B cell (primary cell): ENCODE results near the gene ABCF1. TPM values are rescaled to one million over a fixed set of nuclear protein-coding genes. Genes with fewer than 3 reads are reported as not detected.

Source experiments
- ATAC-seq: fragments of 200-7000 bp; cut with Tn5 transposase; one replicate; pipeline ENCODE4 v1.10.0; 2021; ENCODE audit warnings: low read depth, mild to moderate bottlenecking, moderate number of reproducible peaks, moderate library complexity
- CTCF ChIA-PET: fragments of 350-600 bp; sonication (Branson Sonifier 250); formaldehyde crosslinking; loops from one replicate; lab custom pipeline; 2021; ENCODE audit warnings: antibody characterized with exemption, inconsistent platforms; lab: Charles Lee
- POLR2A ChIA-PET: fragments of 350-600 bp; sonication (Branson Sonifier 250); formaldehyde crosslinking; loops from one replicate; lab custom pipeline; 2021; ENCODE audit warnings: antibody characterized with exemption; lab: Charles Lee
- DNase-seq: peaks from one replicate; pipeline ENCODE4 v3.0.0; 2013
- H2AFZ ChIP-seq: 2 replicates; pipeline ENCODE4 v1.6.1; 2012; ENCODE audit warnings: mild to moderate bottlenecking, low read depth, low read length; ENCODE audit not compliant: insufficient read depth, poor library complexity, severe bottlenecking
- H3K27ac ChIP-seq, 2 donors: 1 replicate in 1 of 2; 2 replicates in 1 of 2; pipeline ENCODE4 v1.5.1; 2012 to 2013; ENCODE audit warnings: low read length in 2 of 2, mild to moderate bottlenecking in 2 of 2, moderate library complexity in 1 of 2
- H3K27me3 ChIP-seq, 4 experiments: fragments of 200-600 bp in 1 of 4; sonication (generic) in 1 of 4; replicated peaks in 1 of 4; 1 replicate in 2 of 4; 2 replicates in 2 of 4; pipeline versions ENCODE4 v1.6.1 to v1.7.0; 2013 to 2016; ENCODE audit warnings: low read length in 3 of 4, mild to moderate bottlenecking in 2 of 4, mixed read lengths in 1 of 4, moderate library complexity in 1 of 4; ENCODE audit not compliant: insufficient read depth in 4 of 4, control insufficient read depth in 3 of 4; ENCODE audit errors: control extremely low read depth in 1 of 4
- H3K36me3 ChIP-seq, 2 experiments: replicated peaks in 1 of 2; 1 replicate in 1 of 2; 2 replicates in 1 of 2; pipeline versions ENCODE4 v1.6.1 to v1.7.1; 2013; ENCODE audit warnings: low read length in 1 of 2; ENCODE audit not compliant: insufficient read depth in 2 of 2, control insufficient read depth in 1 of 2; ENCODE audit errors: control extremely low read depth in 1 of 2, extremely low read depth in 1 of 2
- H3K4me1 ChIP-seq, 2 donors: fragments of 200-600 bp in 1 of 2; sonication (generic) in 1 of 2; 1 replicate in 1 of 2; 2 replicates in 1 of 2; pipeline versions ENCODE4 v1.5.1 to v1.6.1; 2013 to 2017; ENCODE audit warnings: low read length in 2 of 2; ENCODE audit not compliant: control insufficient read depth in 2 of 2, insufficient read depth in 2 of 2
- H3K4me2 ChIP-seq: replicated peaks from 2 replicates; pipeline ENCODE3; 2012; ENCODE audit warnings: mild to moderate bottlenecking, low read depth, low read length; ENCODE audit not compliant: poor library complexity, severe bottlenecking
- H3K4me3 ChIP-seq, 5 experiments: fragments of 200-600 bp in 1 of 5; sonication (generic) in 1 of 5; 1 replicate in 3 of 5; 2 replicates in 2 of 5; pipeline versions ENCODE4 v1.5.1 to v1.7.0; 2011 to 2016; ENCODE audit warnings: low read length in 4 of 5, mild to moderate bottlenecking in 4 of 5, low read depth in 2 of 5, control low read depth in 1 of 5, moderate library complexity in 1 of 5; ENCODE audit not compliant: insufficient read depth in 1 of 5; ENCODE audit errors: control extremely low read depth in 1 of 5, extremely low read depth in 1 of 5
- H3K79me2 ChIP-seq: fragments of 200-600 bp; sonication (generic); one replicate; pipeline ENCODE4 v1.6.0; 2016; ENCODE audit warnings: low read length; ENCODE audit not compliant: control insufficient read depth, insufficient read depth
- H3K9ac ChIP-seq: fragments of 200-600 bp; sonication (generic); 2 replicates; pipeline ENCODE4 v1.6.1; 2017; ENCODE audit warnings: mild to moderate bottlenecking, low read length, moderate library complexity
- H3K9me3 ChIP-seq, 3 donors: one replicate each; pipeline versions ENCODE4 v1.6.1 to v1.7.1; 2013; ENCODE audit warnings: low read length in 2 of 3; ENCODE audit not compliant: control insufficient read depth in 2 of 3, insufficient read depth in 1 of 3; ENCODE audit errors: control extremely low read depth in 1 of 3
- H4K20me1 ChIP-seq: 2 replicates; pipeline ENCODE4 v1.6.0; 2012; ENCODE audit warnings: mild to moderate bottlenecking, low read length; ENCODE audit not compliant: insufficient read depth, control insufficient read depth, poor library complexity, severe bottlenecking
- H3K27ac Mint-ChIP-seq: one replicate; pipeline ENCODE4 v1.8.0; 2021; ENCODE audit warnings: mixed read lengths
- H3K27me3 Mint-ChIP-seq: one replicate; pipeline ENCODE4 v1.8.0; 2021; ENCODE audit warnings: mixed read lengths
- H3K4me1 Mint-ChIP-seq: one replicate; pipeline ENCODE4 v1.8.0; 2021; ENCODE audit warnings: mixed read lengths
- H3K4me3 Mint-ChIP-seq: one replicate; pipeline ENCODE4 v1.8.0; 2021; ENCODE audit warnings: mixed read lengths
- H3K9me3 Mint-ChIP-seq: one replicate; pipeline ENCODE4 v1.8.0; 2022; ENCODE audit warnings: mixed read lengths; ENCODE audit not compliant: insufficient read depth
- CTCF ChIP-seq: fragments of 200-600 bp; IDR thresholded peaks from one replicate; pipeline ENCODE4 v1.8.0; 2022; ENCODE audit warnings: antibody characterized with exemption, mild to moderate bottlenecking
- EZH2 ChIP-seq: IDR thresholded peaks from 2 replicates; pipeline ENCODE4 v1.6.1; 2012; ENCODE audit warnings: borderline replicate concordance, low read depth, mild to moderate bottlenecking, moderate library complexity, low read length; ENCODE audit not compliant: insufficient read depth, poor library complexity, severe bottlenecking
- WGBS: methylation state at CpG from one replicate; pipeline ENCODE4 v1.1.5; 2013; ENCODE audit warnings: missing lambda C conversion rate; ENCODE audit not compliant: insufficient coverage; 5-methylcytosine and 5-hydroxymethylcytosine counted together
- intact Hi-C: fragments of 100-400 bp; cut with micrococcal nuclease; formaldehyde crosslinking; loops from one replicate; pipeline ENCODE4 v1.10.0; 2022
- polyA plus RNA-seq: library from polyadenylated mRNA; depleted of rRNA; stranded (reverse); fragments of >200 nt; gene quantifications from 2 replicates; pipeline ENCODE4 v1.2.3, GENCODE V29; 2012
- total RNA-seq, 2 donors: library from RNA; stranded (reverse); fragments of 120-200 nt in 1 of 2; gene quantifications; 1 replicate in 1 of 2; 2 replicates in 1 of 2; pipeline versions ENCODE4 v1.2.3 to v1.2.4, GENCODE V29; 2013 to 2022

Gene ABCF1
- total and polyA plus RNA-seq, 2 donors (not counting 1 experiment from before 2014, with no cell fraction given) = 22.8 to 60.9 TPM

GRCh38 chr6:30542404-30542725 lies 28.9 kb upstream of the ABCF1 start:
- Histone ChIP-seq H3K4me3 (peak overlapping the region; percentile 44 to 73 (median 63)), H3K36me3 (peaks cover 0 to 20% of the 10 kb centered on the region in 2 experiments), H3K4me1 (peaks cover 18 to 29% of the 10 kb centered on the region in 2 donors), H3K27ac (peak overlapping the region; percentile 71 to 89), H3K4me2 (peak overlapping the region; percentile 77), H3K79me2 (no peaks in the 10 kb centered on the region), H4K20me1 (no peaks in the 10 kb centered on the region), H2AFZ (peak overlapping the region; percentile 10), H3K27me3 (no peaks in the 10 kb centered on the region), H3K9ac (peak overlapping the region; percentile 62), H3K9me3 (no peaks in the 10 kb centered on the region)
- DNase-seq = peak; percentile 79
- CTCF ChIA-PET = interaction anchor here (0.8 to 15.6 kb wide), 29 partner anchors 12 to 545 kb away, joined by 3 to 681 read pairs (median 13); partner anchors contain the start of genes ABCF1, DHX16, GNL1 and MDC1
- Mint-ChIP-seq H3K9me3 (no peaks in the 10 kb centered on the region), H3K27ac (peak overlapping the region; percentile 87), H3K4me1 (peaks cover 30% of the 10 kb centered on the region), H3K27me3 (no peaks in the 10 kb centered on the region), H3K4me3 (peak overlapping the region; percentile 88)
- WGBS = 0% methylated on average over 1 of the region's 4 CpGs
- ATAC-seq = peak; percentile 65
- intact Hi-C loops = loop anchor here (2.0 kb wide), 2 partner anchors 54 to 72 kb away; no protein-coding TSS in a partner anchor
- no peak for TF ChIP-seq EZH2
- TF ChIP-seq CTCF = no peak
- POLR2A ChIA-PET = interaction anchor here (0.6 to 2.6 kb wide), 13 partner anchors 10 to 949 kb away, joined by 3 to 10 read pairs (median 4); partner anchors contain the start of genes GNL1 and PRR3

GRCh38 chr6:30542915-30543314 lies 28.3 kb upstream of the ABCF1 start:
- ChIA-PET POLR2A (interaction anchor here (0.6 to 2.6 kb wide), 6 partner anchors 13 to 948 kb away, joined by 3 to 10 read pairs (median 6); partner anchors contain the start of genes GNL1 and PRR3), CTCF (interaction anchor here (0.9 to 15.6 kb wide), 28 partner anchors 11 to 188 kb away, joined by 3 to 681 read pairs (median 16); partner anchors contain the start of genes ABCF1, GNL1, PRR3 and TUBB)
- WGBS = no CpG with 5 or more reads among the region's 1 CpG
- TF ChIP-seq CTCF = peak; percentile 23
- TF ChIP-seq EZH2 = no peak
- H3K27me3 Mint-ChIP-seq = no peaks in the 10 kb centered on the region
- H3K4me1 Mint-ChIP-seq = peaks cover 30% of the 10 kb centered on the region
- Histone ChIP-seq H3K4me3 (peak overlapping the region in 1 of 5 experiments; percentile 73), H4K20me1 (no peaks in the 10 kb centered on the region), H3K4me2 (peak overlapping the region; percentile 77), H3K9ac (peak overlapping the region; percentile 62), H3K9me3 (no peaks in the 10 kb centered on the region), H3K27me3 (no peaks in the 10 kb centered on the region), H2AFZ (no peak overlapping the region), H3K4me1 (peaks cover 18 to 29% of the 10 kb centered on the region in 2 donors), H3K79me2 (no peaks in the 10 kb centered on the region), H3K27ac (peak overlapping the region; percentile 71 to 89), H3K36me3 (peaks cover 0 to 21% of the 10 kb centered on the region in 2 experiments)
- H3K9me3 Mint-ChIP-seq = no peaks in the 10 kb centered on the region
- H3K27ac Mint-ChIP-seq = peak overlapping the region; percentile 87
- DNase-seq (no peak), ATAC-seq (no peak)
- H3K4me3 Mint-ChIP-seq = peak overlapping the region; percentile 88
- intact Hi-C loops = loop anchor here (2.0 kb wide), 2 partner anchors 54 to 72 kb away; no protein-coding TSS in a partner anchor
